A375 (cell line): Measurements from ENCODE around the gene TRNAU1AP. TPM values are rescaled to one million over a fixed set of nuclear protein-coding genes. Genes with fewer than 3 reads are reported as not detected.

Source experiments
- small RNA-seq: library from RNA; depleted of rRNA; stranded (forward); fragments of <200 nt; gene quantifications from one replicate; pipeline ENCODE3, GENCODE V24; 2014
- total RNA-seq: library from RNA; depleted of rRNA; stranded (reverse); fragments of >200 nt; shearing (Covaris generic); gene quantifications from 2 replicates; pipeline ENCODE4 v1.2.3, GENCODE V29; 2014; rRNA removed

Gene TRNAU1AP
- total RNA-seq = 24.7 and 28.3 TPM in 2 replicates

GRCh38 chr1:28552758-28553663 is at the start of gene TRNAU1AP:
Gene TRNAU1AP (plus strand): TSS chr1:28553085. CDS start chr1:28553111, 26 bp downstream.

DNA sequence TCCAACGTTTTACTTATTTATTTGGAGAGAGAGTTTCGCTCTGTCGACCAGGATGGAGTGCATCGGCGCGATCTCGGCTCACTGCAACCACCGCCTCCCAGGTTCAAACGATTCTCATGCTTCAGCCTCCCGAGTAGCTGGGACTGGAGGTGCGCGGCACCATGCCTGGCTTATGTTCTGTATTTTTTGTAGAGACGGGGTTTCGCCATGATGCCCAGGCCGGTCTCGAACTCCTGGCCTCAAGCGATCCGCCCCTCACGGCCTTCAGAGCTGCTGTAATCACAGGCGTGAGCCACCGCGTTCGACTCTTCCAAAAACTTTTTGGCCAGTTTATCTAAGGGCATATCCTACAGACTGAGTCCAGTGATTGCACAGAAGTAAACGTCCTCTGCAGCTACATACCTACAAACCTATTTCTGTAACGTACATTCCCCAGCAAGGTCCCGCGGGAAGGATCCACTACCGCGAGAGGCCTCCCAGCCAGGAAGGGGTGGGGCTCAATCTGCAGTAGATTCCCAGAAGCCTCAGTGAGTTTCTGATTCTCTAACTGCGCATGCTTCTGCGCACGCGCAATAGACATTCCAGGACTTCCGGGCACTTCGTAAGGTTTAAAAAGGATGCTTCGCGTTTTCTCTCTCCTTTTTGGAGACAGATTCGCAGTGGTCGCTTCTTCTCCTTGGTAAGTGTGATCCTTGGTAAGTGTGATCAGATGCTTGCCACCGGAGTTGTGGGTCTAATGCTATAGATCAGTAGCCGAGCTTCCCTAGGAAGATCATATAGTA is 47.3 kb upstream of the TRNAU1AP start, which contains the start of gene RCC1:
TSS of gene RCC1 (plus strand) at position 638 of the 782 bp plus-strand sequence. CDS start 23,824 bp downstream, outside the sequence.

DNA sequence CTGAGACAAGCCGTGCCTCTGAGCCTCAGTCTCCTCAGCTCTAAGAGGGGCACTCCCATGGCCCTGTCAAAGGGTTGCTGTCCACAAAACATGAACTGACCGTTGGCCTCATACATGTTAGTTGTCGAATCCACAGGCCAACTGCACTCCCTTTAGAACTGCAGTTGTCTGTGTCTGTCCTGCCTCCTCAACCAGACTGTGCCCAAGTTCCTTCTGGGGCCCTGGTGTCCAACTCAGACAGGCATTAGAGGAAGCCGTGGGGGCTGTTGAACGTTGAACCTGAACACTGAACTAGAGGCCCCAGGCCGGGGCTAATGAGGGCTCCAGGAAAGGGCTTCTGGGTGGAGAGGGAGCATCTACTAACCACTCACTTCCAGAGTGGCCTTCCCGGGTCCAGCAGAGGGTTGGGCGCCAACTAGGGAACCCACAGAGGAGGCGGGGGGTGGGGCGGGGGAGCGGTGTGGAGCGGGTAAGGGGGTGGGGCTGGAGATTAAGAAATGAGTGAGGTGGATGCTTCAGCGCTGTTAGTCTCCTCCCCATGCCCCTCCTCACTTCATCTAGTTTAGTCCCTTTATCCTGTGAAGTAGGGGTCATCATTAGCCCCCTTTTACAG is 38.9 kb downstream of the TRNAU1AP start, which contains the start of gene RAB42:
TSS of gene RAB42 (plus strand) at position 558 of the 613 bp plus-strand sequence. CDS start 247 bp downstream, outside the sequence.

Small RNA genes lying within 50 kb of the gene (small RNA-seq; reads per million reads assigned to genes)
- gene SNORA16A = not detected
- not detected for gene SNORA44
- not detected for gene SNORA61
- not detected for gene SNORA73A
- 32.6 reads per million, percentile 94 among the genes with 10 or more reads in this experiment for gene SNORA73B
- gene SNORD99 = 16,344 reads per million, percentile 100 among the genes with 10 or more reads in this experiment

Other genes with a start within 250 kb of the TRNAU1AP start
- 12.4 and 12.8 TPM in 2 replicates for gene MED18, start 224.0 kb upstream of the TRNAU1AP start, total RNA-seq
- gene PHACTR4, start 183.3 kb upstream of the TRNAU1AP start, total RNA-seq = 11.7 and 17.3 TPM in 2 replicates
- 79.6 and 80.3 TPM in 2 replicates for gene RCC1, start 47.0 kb upstream of the TRNAU1AP start, total RNA-seq
- 0.27 TPM in 1 of 2 replicates, not detected in the other for gene RAB42, start 39.2 kb downstream of the TRNAU1AP start, total RNA-seq
- 40.2 and 46.8 TPM in 2 replicates for gene TAF12, start 90.0 kb downstream of the TRNAU1AP start, total RNA-seq
- gene RNU11, start 95.5 kb downstream of the TRNAU1AP start, total RNA-seq = not detected in 2 replicates
- gene GMEB1, start 115.7 kb downstream of the TRNAU1AP start, total RNA-seq = 6.7 and 8.6 TPM in 2 replicates
- 59.2 TPM in 2 replicates for gene YTHDF2, start 183.9 kb downstream of the TRNAU1AP start, total RNA-seq